ENCODE results near the gene PAQR5.

The PAQR5 gene

DNA sequence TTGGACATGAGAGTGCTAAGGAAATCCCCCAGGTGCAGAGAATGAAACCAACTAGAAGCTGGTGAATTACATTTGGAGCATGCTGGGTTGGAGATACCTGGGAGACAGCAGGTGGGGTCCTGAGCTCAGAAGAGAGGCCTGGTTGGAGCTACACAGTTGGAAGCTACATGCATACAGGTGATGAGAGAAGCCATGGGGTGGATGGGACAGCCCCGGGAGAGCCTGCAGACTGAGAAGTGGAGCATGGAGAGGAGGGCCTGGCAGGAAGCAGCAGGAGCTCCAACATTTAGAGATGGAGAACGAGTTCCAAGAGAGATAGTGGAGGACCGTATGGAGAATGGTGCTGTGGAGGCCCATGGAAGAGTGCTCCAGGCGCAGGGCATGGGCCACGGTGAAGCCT lies 10.2 kb downstream of the PAQR5 start:
- Histone ChIP-seq H3K9ac (ENCODE audit: low read length) (no peak overlapping the region), H3K27ac (ENCODE audit: low read depth, low read length) (no peak overlapping the region), H3K79me2 (ENCODE audit: insufficient read depth, low read length) (no peaks in the 10 kb centered on the region), H3F3A (ENCODE audit: insufficient read depth) (no peaks in the 10 kb centered on the region), H3K36me3 (ENCODE audit: low read length) (no peaks in the 10 kb centered on the region), H3K9me2 (replicated peaks; ENCODE audit: insufficient read depth, low read length) (no peaks in the 10 kb centered on the region), H3K4me3 (ENCODE audit: insufficient read depth, low read length, poor library complexity, severe bottlenecking) (no peak overlapping the region), H4K20me1 (ENCODE audit: low read depth, low read length) (no peaks in the 10 kb centered on the region), H3K27me3 (ENCODE audit: low read length) (no peaks in the 10 kb centered on the region), H3K4me2 (ENCODE audit: low read depth, low read length, poor library complexity, severe bottlenecking) (no peak overlapping the region), H3K9me3 (ENCODE audit: insufficient read depth, low read length) (no peaks in the 10 kb centered on the region), H2AFZ (ENCODE audit: low read depth, low read length, severe bottlenecking) (no peak overlapping the region)
- TF ChIP-seq EZH2phosphoT487 (conservative IDR thresholded peaks at IDR 0.05; ENCODE audit: low read length), result no peak
- TF ChIP-seq, protein P1, sequence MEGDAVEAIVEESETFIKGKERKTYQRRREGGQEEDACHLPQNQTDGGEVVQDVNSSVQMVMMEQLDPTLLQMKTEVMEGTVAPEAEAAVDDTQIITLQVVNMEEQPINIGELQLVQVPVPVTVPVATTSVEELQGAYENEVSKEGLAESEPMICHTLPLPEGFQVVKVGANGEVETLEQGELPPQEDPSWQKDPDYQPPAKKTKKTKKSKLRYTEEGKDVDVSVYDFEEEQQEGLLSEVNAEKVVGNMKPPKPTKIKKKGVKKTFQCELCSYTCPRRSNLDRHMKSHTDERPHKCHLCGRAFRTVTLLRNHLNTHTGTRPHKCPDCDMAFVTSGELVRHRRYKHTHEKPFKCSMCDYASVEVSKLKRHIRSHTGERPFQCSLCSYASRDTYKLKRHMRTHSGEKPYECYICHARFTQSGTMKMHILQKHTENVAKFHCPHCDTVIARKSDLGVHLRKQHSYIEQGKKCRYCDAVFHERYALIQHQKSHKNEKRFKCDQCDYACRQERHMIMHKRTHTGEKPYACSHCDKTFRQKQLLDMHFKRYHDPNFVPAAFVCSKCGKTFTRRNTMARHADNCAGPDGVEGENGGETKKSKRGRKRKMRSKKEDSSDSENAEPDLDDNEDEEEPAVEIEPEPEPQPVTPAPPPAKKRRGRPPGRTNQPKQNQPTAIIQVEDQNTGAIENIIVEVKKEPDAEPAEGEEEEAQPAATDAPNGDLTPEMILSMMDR (IDR thresholded peaks at IDR 0.05; ENCODE audit: insufficient read depth, low read length, poor library complexity, severe bottlenecking), result no peak

DNA sequence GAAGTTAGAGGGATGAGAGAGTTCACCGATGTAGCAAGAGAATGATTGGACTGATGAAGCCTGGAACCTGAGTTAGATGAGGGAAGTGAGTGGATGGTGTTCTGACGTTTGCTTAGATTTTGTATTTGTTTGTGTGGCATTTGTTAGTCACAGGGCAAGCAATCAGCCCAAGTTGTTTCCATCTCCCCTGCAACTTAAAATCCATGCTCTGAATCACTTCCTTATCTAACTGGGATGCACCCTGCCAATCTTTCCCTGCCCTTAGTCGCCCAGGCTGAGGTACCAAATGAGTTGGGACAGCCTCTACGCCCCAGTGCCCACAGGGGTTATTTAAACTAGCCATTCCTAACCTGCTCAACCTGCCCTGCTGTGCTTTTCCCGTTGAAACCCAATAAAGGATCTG lies 12.6 kb downstream of the PAQR5 start:
- Histone ChIP-seq H3K79me2 (ENCODE audit: insufficient read depth, low read length) (no peaks in the 10 kb centered on the region), H3K9ac (ENCODE audit: low read length) (no peak overlapping the region), H4K20me1 (ENCODE audit: low read depth, low read length) (no peaks in the 10 kb centered on the region), H3K27ac (ENCODE audit: low read depth, low read length) (no peak overlapping the region), H3K4me3 (ENCODE audit: insufficient read depth, low read length, poor library complexity, severe bottlenecking) (no peak overlapping the region), H2AFZ (ENCODE audit: low read depth, low read length, severe bottlenecking) (no peak overlapping the region), H3K9me3 (ENCODE audit: insufficient read depth, low read length) (no peaks in the 10 kb centered on the region), H3F3A (ENCODE audit: insufficient read depth) (no peaks in the 10 kb centered on the region), H3K36me3 (ENCODE audit: low read length) (no peaks in the 10 kb centered on the region), H3K27me3 (ENCODE audit: low read length) (no peaks in the 10 kb centered on the region), H3K4me2 (ENCODE audit: low read depth, low read length, poor library complexity, severe bottlenecking) (no peak overlapping the region), H3K9me2 (replicated peaks; ENCODE audit: insufficient read depth, low read length) (no peaks in the 10 kb centered on the region)
- TF ChIP-seq EZH2phosphoT487 (conservative IDR thresholded peaks at IDR 0.05; ENCODE audit: low read length), result no peak
- TF ChIP-seq, protein P1 (IDR thresholded peaks at IDR 0.05; ENCODE audit: insufficient read depth, low read length, poor library complexity, severe bottlenecking), result no peak

DNA sequence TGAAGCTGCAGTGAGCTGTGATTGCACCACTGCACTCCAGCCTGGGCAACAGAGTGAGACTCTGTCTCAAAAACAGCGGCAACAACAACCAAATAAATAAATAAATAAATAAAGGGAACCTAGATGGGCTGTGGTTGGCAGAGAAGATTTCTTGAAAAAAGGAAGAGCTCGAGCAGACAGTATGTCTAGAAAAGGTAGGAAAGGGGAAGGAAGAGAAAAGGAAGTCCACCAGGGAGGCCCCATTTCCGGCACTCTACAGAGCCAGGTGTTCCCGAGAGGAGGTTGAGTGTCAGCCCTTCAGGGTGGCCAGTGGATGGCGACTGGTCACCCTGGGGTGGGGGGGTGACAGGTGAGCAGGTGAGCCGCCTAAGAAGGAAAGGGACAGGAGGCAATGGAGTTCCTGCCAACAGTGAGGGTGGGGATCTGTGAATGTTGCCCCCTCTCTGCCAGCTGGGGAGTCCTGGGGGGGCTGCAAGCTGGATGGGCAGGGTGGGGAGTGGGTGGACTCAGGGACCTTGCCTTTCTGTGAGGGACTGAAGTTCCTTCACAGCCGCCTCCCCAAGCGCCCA lies 14.8 kb downstream of the PAQR5 start:
- Histone ChIP-seq H3K27me3 (ENCODE audit: low read length) (no peaks in the 10 kb centered on the region), H4K20me1 (ENCODE audit: low read depth, low read length) (no peaks in the 10 kb centered on the region), H3K4me3 (ENCODE audit: insufficient read depth, low read length, poor library complexity, severe bottlenecking) (no peak overlapping the region), H3K9me3 (ENCODE audit: insufficient read depth, low read length) (no peaks in the 10 kb centered on the region), H3K4me2 (ENCODE audit: low read depth, low read length, poor library complexity, severe bottlenecking) (no peak overlapping the region), H2AFZ (ENCODE audit: low read depth, low read length, severe bottlenecking) (no peak overlapping the region), H3K36me3 (ENCODE audit: low read length) (no peaks in the 10 kb centered on the region), H3F3A (ENCODE audit: insufficient read depth) (no peaks in the 10 kb centered on the region), H3K9ac (ENCODE audit: low read length) (no peak overlapping the region), H3K79me2 (ENCODE audit: insufficient read depth, low read length) (no peaks in the 10 kb centered on the region), H3K9me2 (replicated peaks; ENCODE audit: insufficient read depth, low read length) (no peaks in the 10 kb centered on the region), H3K27ac (ENCODE audit: low read depth, low read length) (no peak overlapping the region)
- no peak for TF ChIP-seq EZH2phosphoT487 (conservative IDR thresholded peaks at IDR 0.05; ENCODE audit: low read length)

DNA sequence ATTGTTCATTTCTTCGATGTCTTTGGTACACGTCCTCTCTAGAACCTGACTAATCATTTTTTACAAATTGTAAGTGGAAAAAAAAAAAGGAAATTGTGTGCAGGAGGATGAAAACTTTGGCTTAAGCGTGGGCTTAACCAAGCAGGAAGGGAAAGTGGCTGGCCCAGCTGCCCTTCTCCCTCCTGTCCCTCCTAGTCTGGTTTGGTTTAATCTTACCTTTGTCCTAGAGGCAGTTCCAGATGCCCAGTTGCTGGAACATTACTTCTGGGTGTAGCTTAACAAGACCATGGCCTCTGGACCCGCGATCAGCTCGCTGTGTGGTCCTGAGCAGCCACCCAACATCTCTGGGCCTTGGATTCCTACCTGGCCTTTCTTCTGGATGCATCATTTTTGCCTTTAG lies 15.4 kb downstream of the PAQR5 start:
- no peaks in the 10 kb centered on the region for H3K79me2 ChIP-seq (ENCODE audit: insufficient read depth, low read length)
- H3K9ac ChIP-seq (ENCODE audit: low read length), result no peak overlapping the region
- H4K20me1 ChIP-seq (ENCODE audit: low read depth, low read length), result no peaks in the 10 kb centered on the region
- no peak overlapping the region for H2AFZ ChIP-seq (ENCODE audit: low read depth, low read length, severe bottlenecking)
- H3K27me3 ChIP-seq (ENCODE audit: low read length), result no peaks in the 10 kb centered on the region
- no peak overlapping the region for H3K4me2 ChIP-seq (ENCODE audit: low read depth, low read length, poor library complexity, severe bottlenecking)
- H3K9me3 ChIP-seq (ENCODE audit: insufficient read depth, low read length), result no peaks in the 10 kb centered on the region
- H3K36me3 ChIP-seq (ENCODE audit: low read length), result no peaks in the 10 kb centered on the region
- H3K9me2 ChIP-seq (replicated peaks; ENCODE audit: insufficient read depth, low read length), result no peaks in the 10 kb centered on the region
- no peaks in the 10 kb centered on the region for H3F3A ChIP-seq (ENCODE audit: insufficient read depth)
- TF ChIP-seq, protein P1 (IDR thresholded peaks at IDR 0.05; ENCODE audit: insufficient read depth, low read length, poor library complexity, severe bottlenecking), result no peak
- no peak for TF ChIP-seq EZH2phosphoT487 (conservative IDR thresholded peaks at IDR 0.05; ENCODE audit: low read length)
- H3K27ac ChIP-seq (ENCODE audit: low read depth, low read length), result no peak overlapping the region
- H3K4me3 ChIP-seq (ENCODE audit: insufficient read depth, low read length, poor library complexity, severe bottlenecking), result no peak overlapping the region
